ENCODE data around the gene ACTBL2.
"Not testable (repeated sequence)": the region's sequence is repeated elsewhere in the genome, so short reads cannot be mapped to it uniquely, and the experiment has no call there.

The ACTBL2 gene

DNA sequence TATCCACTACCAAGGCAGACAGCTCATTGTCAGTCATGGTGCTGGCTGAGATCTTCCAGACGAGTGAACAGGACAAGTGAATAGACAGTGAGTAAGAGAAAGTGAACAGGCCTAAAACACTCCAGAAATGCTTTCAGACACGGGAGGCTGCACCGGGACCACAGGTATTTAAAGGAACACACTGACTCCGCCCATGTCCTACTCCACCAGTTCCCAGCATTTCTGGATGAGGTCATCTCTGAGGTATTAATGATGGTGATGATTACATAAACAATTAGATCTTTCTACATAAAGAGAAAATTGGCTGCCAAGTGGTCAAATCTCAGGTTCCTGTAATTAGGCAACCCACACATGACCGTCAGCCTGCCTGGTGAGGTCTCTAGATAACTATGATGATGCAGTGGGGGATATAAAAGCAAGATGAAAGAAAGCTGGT, at the start of gene ACTBL2:
Gene ACTBL2 (minus strand): TSS at position 141 of the 436 bp plus-strand sequence. CDS start 104 bp downstream, at position 37.
- no peak for DNase-seq

DNA sequence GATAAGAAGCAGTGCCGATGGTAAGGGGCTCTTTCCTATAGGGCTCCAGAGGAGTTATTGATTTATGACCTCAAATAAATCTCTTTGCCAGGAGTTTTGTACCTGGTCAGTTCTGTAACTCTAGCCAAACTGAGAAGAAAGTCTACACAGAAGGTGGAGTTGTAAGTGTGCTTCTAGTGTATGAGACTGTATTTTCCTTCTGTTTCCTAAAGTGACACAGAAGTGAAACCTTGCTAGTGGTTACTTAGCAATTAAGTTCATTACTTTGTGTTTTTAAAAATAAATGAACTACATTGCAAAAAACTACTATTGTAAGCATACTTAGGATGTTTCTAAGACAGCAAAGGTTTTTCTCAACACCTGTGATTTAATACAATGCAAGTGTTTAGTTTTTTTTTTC, 48.7 kb upstream of the ACTBL2 start:
- DNase-seq = no peak

DNA sequence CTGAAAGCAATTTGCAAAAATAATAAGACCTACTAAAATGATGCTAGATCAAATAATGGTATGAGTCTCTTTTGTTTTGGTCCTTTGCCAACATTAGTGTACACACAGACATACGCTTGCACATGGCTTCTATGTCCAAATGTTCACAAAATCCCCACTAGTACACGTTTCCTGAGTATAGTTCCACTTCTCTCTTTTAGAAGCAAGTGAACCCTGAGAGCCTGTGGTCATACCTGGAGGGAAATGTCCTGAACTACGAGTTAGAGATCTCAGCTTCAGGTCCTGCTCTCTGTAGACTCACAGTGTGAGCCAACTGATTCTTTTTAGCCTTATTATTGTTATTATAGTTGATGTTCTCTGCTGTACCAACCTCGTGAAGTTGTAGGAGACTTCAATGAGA, 47.3 kb upstream of the ACTBL2 start:
- no peak for DNase-seq

DNA sequence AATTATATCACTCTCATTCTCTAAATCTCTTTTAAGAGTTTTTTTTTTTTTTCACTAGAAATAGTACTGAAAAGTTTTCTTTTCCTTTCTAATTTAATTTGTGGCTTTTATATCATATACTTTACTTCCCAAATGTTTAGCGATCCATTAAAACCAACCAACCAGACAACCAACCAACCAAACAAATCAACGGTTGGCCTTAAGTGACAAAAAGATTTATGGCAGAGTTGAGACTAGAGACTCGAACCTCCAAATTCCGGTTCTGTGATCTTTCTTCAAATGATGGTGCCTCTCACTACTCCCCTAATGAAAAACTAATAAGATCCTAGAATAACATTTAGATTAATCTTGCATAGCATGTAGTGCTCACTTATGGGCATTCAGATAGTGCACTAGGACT, 45.3 kb upstream of the ACTBL2 start:
- no peak for DNase-seq

DNA sequence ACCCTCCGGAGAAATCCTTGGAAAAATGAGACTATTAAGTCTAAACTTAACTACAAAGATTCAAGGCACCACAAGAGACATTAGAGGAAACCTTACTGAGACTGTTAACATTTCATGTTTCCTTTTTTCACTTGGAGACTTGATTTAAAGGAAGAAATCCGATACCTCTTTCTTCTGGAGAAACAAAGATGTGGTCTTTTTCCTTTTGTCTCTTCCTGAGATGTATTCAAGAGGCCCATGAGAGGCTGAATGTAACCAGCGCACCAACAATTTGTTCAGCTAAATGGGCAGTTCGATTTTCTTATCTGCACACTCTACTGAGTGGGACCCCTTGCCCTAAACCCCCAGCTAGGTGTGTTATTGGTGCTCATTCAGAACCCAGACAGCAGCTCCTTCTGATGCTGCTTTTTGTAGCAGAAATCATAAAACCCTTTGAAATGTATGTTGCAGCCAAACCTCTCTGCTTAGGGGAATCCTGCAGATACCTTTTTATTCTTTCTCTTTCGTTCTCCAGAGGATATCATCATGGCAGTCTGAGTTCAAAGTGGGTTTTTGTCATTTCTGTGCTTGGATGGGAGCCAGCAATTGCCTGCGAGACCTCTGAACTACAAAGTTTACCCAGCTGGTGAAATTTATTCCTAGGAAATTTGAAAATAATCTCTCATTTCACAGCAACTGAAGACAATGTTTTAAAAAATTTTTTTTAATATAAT, 41.9 kb upstream of the ACTBL2 start:
- no peak for DNase-seq

DNA sequence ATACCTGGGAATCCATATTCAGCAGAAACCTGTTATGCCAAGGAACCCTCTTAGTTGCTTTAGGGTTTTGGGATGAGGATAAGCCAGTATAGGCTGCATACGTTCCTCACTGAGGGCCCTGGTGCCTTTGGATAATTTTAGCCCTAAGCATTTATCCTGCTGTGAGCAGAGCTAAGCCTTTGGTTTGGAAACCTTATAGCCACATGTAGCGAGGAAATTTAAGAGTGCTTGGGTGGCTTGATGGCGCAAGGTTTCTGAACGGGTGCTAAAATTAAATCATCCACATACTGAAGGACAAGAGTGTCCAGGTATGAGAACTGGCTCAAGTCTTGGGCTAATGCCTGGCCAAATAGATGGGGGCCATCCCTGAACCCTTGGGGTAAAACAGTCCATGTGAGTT, 39.9 kb upstream of the ACTBL2 start:
- DNase-seq = not testable (repeated sequence)

DNA sequence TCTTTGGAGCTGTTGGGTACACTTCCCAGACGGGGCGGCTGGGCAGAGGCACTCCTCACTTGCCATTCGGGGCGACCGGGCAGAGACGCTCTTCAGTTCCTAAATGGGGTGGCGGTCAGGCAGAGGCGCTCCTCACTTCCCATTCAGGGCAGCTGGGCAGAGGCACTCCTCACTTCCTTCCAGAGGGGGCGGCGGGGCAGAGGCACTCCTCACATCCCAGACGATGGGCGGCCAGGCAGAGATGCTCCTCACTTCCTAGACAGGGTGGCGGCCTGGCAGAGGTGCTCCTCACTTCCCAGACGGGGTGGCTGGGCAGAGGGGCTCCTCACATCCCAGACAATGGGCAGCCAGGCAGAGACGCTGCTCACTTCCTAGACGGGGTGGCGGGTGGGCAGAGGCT, 35.8 kb upstream of the ACTBL2 start:
- not testable (repeated sequence) for DNase-seq

DNA sequence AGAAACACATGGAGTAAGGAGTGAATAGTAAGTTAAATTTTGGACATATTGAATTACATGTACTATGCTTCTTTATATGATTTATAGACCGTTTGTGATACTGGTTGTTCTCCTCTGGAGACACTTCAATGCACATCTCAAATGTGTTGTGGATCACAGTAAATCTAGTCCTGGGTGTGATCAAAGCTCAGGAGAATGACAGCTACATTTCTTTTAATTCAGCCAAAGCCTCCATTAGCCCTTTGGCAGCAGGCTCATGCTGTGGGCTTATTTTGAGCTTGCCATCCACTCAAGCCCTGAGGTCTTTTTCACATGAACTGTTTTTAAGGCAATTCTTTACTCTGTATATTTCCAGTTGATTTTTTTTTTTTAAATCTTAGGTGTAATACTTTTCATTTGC, 34.6 kb upstream of the ACTBL2 start:
- DNase-seq = no peak

DNA sequence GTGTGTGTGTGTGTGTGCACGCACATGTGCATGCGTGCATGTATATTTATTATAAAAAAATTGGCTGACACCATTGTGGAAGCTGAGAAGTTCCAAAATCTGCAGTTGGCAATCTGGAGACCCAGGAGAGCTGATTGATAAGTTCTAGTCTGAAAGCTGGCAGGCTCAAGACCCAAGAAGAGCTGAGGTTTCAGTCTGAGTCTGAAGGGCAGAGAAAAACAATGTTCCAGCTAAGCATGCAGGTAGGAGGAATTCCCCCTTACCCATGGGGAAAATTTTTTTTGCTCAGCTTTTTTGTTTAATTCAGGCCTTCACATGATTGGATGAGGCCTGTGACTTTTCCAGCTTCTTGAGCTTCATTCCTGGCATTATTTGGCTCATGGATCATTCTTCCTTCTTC, 31.2 kb upstream of the ACTBL2 start:
- DNase-seq = no peak

DNA sequence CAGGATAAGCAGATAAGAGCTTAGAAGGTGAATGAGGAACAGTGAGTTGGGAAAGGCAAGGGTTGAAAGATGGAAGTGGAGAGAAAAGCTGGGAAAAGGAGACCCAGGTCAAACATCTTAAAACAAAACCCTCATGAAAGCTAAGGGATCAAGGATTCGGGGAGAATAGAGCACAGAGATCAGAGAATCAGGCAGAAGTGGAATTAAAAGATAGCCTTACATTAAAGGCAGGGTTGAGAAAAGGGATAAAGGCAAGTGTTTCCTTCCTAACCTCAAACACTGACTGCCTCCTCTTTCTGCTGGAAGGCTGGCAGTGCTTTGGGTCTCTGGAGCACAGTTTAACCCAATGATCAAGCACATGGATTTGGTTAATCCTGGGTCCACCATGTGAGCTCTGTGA, 28.7 kb upstream of the ACTBL2 start:
- no peak for DNase-seq

DNA sequence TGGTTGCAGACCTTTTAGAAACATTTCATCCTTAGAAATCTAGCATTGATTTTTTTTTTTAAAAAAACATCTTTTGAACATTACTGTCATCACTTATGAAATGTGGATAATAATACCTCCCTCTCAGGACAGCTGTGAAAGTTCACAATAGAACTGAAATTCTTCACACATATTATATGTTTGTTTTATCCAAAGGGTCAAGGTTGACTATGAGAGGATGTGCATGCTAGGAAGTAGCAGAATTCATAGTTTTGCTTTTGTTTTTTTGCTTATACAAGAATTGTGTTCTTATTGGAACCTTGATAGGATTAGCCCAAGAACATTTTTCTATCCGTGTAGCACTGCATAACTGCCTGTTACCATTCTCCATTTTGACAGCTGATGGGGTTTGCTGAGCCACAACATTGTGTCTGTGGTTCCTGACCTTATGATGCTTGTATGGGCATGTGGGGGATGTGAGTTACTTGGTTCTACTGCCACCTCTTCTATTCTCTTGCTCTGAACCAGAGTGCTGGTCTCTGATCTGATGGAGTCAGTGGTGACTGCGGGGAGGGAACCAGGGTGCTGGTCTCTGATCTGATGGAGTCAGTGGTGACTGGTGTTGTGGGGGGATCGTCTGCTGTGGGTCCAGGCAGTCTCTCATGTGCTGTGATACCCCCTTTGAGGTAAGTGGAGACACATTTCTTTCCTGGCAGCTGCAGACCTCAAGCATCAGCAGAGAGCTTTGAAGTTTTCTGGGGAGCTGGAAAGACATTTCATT, 27.1 kb upstream of the ACTBL2 start:
- no peak for DNase-seq

DNA sequence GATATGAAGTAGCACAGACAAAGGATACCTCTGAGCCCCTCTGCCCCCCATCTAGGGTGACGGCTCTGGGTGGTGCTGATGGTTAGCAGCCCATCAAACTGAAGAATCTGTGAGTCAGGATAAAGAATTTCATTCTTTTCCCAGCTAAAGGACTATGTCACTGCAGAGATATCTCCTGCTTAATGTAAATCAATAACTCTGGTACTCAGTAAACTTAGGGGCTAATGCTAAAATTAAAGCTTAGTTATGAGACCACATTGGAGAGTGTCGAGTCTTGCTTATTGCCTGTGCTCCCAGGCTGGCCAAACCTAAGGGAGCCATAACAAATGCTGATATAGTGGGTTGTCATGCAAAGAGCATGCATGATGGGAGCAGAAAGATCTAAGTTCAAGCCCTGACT, 25.6 kb upstream of the ACTBL2 start:
- no peak for DNase-seq

DNA sequence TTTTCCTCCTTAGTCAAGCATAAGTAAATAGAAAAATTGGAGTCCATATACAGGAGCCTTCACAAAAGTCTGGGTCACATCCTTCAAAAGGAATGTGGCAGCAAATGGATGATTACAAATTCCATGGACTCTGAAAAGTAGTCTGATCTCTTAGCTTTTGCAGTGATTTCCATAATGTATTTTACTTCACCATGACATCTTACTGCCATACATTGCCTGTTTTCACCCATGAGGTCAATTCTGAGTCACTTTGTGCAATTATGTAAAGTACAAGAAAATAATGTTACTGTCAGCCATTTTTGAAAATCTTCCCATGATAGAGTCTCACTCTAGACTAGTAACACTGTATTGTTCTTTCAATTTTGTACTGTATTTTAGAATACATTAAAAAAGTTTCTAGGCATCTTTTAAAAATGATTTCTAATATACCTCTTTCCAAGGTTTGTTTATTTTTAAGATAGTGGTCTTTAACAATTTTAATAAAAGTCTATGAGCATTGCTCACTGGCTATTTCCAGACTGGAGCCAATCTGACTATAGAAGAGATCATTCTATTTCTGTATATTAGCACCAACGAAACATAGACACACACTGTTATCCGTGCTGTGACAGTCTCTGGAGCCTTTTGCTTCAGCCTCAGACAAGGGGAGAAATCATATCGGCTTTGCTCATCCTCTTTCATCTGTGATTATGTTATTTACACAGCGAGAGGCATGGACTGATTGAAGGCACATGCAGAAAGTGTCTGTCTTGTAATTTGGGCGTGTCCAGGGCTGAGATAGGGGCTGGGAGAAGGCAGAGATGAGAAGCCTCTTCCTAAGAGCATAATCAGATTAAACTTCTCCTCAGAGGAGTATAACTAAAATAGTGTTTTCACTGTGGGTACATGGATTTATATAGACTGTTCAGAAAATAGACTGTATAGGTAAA, 22.9 kb upstream of the ACTBL2 start:
- DNase-seq = no peak

DNA sequence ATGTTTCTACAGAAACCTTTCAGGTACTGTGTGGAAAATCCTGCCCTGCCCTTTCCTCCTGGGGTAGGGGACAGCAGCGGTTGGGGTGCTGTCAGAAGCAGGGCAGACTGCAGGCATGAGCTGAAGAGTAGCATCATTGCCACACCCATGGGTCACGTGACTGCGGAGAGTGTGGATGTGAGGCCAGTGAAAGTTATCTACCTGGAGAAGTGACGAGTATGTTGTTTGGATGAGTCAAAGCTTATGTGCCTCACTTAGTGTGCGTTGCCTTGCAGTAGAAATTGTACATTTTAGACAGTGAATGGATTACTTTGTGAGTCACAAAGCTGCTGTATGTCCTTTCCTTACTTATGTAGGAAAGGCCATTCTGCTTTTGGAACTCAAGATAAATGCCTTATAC, 21.7 kb upstream of the ACTBL2 start:
- no peak for DNase-seq

DNA sequence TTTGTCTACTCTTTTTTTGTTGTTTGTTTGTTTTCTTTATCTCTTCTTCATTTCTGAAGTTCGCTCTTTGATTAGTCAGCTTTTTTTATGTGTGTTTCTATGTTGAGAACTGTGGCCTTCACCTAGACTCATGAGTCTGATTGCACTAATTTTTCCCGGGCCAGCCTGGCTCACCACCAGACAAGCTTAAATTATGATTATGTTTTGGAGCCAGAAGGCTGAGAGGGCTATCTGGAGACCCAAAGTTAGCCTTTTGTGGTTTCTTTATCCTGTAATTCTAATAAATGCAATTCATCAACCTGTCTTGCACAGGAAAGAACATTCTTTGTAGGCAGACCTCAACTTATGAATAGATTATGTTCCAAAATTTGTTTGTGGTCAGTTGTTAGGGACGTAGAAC, 20.8 kb upstream of the ACTBL2 start:
- DNase-seq = no peak

DNA sequence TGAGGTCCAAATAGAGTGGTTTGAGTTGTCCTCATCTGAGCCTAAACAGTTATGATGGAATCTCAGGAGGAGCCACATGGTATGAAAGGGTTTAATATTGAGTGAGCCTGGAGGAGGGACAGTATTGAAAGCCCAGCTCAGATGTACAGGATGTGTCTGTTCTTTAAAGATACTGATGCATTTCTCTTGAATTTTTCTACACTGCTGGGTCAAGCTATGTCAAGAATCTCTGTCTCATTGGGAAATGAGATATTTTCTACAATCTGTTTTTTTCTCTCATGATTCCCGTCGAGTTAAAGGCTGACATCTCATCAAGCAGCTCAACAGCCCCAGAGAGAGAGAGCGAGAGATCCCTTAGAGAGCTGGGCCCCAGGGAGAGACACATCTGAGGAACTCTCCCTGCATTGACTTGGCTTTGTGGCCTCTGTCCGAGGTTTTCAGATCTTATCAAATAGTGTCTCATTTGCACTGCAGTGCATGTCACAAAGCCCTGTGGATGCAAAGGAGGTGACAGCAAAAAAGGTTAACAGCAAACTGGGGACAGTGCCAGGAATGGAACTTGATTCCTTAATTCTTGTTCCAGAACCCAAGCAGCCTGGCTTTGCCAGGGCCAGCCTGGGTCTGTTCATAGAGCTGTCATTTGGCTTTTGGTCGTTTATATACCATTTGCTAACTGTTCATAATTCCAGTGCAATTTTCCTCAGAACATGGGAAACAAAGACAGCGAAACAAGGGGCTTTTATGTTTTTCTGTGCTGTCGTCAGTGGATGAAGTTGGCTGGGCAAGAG, 19.0 kb upstream of the ACTBL2 start:
- DNase-seq = no peak

DNA sequence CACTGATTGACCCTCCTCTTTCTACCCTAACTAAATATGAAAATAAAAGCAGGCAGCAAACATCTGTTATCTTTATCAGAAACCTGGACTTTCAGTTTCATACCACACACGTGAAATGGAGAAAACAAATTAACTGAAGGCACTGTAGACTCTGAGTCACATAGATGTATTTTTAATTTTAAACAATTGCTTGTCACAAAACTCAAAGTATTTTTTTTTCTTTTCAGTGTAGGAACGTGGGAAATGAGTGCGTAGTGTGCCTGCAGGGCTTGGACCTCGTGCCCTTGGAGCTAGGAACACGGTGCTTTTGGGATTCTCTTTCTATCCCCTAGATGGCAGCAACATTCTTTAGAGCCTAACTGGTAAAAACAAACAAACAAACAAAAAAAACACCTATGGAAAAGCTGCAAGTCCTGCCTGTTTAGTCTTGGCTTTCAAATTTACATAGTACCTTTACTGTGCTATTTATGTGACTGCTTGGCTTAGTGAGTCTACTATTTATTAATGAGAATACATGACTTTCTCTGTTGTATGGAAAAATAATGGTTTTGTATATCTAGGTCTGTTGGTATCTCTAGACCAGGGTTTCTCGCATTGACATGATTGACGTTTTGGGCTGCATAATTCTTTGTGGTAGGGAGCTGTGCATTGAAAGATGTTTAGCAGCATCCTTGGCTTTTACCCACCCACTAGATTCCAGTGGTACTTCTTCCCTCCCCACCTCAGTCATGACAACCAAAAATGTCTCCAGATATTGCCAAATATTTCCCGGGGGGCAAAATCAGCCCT, 16.8 kb upstream of the ACTBL2 start:
- DNase-seq = peak; percentile 6

DNA sequence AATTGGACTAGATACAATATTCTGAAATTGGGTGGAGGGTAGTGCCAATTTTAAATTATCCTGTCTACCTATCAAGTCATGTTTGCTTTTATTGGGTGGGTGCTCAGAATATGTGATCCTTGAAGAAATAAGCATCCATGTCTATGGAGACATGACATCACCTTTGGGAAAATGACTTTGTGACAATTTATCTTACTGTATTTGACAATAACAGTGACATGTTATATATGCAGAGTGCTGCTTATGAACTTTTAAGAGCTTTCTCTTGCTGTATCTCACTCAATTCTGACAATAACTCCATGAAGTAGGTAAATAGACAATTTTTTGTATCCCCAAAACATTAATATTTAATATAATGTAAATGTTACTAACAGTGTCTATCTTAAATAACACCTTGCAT, 15.1 kb upstream of the ACTBL2 start:
- DNase-seq = no peak

DNA sequence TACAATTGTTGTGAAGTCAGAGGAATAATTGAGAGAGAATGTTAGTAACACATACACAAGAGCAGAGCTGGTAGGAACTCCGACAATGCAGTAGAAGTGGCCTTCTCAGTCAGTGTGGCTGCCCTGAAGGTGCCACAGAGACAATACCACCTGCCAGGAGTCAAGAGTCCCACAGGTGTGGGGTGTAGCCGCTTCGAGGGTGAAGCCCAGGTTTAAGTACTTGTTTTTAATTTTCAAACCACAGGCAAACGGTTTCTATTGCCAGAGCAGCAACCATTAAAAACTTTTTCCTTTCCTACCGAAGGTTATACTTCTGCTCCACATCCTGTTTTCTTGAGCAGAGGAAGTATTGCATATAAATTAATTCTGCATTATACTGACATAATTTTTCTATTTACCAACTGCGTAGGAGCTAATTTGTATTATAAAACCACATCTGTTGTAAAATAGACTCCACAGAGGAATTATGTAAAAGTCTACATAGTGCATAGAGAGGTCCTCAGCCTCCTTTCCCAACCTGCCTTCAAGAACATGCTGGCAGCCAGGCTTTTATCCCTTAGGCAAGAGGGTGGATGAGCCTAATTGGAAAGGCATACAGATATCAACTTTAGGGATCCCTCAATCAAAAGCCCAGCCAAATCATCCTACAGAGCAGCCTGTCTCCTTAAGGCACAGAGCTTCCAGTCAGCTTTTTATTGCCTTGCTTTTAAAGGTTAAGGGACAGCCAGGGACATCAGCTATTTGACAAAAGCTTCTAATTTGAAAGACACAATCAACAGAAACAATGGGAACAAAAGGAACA, 12.9 kb upstream of the ACTBL2 start:
- peak; percentile 67 for DNase-seq

Data from KG1 (cell line).